HG03139 (cell line): ENCODE measurements around the gene FAM227A.

ENCODE experiments used
- ATAC-seq: cut with Tn5 transposase; IDR thresholded peaks from one replicate; pipeline ENCODE4 v1.9.1; 2021; ENCODE audit not compliant: unreplicated experiment

Gene FAM227A

DNA sequence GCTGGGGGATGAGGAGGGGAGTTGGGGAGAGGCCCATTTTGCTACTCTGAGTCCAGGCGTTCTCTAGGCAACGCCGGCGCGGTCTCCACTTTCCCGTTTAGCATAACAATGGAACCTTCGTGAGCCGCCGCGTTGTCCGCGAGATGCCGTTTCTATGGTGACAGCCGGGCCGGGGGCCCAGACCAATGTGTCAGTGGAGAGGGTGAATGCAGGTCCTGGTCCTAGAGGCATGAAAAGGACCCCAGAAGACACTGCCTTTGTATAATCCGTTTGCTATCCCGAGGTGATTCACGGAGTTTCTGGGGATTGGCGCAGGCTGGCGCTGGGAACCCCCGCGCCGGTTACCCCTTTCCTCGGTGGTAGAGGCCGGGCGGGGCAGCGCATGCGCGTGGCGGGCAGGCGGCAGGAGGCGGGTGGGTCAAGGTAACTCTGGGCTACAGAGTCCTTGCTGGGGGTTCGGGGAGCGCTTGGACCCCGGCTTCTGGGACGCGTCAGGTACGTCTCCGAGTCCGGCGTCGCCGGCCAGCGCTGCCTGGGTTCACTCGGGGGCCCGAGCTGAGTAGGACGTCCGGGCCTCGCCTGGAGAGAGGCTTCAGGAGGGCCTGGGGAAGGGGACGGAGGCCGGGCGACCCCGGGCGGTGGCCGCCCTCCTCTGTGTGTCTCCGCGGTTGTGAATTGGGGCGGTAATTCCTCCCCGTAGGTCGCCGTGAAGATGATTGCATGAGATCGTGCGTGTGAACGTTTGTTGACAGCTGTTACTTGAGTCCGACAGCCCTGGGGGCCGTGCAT, at the start of gene FAM227A, which contains the start of gene CBY1:
Gene FAM227A, minus strand, starts transcription at position 137 of the 789 bp plus-strand sequence. CDS start 6,224 bp downstream, outside the sequence.
Gene CBY1, plus strand, starts transcription at position 383 of the 789 bp plus-strand sequence. CDS start 11,417 bp downstream, outside the sequence.
- ATAC-seq = peak; percentile 69

DNA sequence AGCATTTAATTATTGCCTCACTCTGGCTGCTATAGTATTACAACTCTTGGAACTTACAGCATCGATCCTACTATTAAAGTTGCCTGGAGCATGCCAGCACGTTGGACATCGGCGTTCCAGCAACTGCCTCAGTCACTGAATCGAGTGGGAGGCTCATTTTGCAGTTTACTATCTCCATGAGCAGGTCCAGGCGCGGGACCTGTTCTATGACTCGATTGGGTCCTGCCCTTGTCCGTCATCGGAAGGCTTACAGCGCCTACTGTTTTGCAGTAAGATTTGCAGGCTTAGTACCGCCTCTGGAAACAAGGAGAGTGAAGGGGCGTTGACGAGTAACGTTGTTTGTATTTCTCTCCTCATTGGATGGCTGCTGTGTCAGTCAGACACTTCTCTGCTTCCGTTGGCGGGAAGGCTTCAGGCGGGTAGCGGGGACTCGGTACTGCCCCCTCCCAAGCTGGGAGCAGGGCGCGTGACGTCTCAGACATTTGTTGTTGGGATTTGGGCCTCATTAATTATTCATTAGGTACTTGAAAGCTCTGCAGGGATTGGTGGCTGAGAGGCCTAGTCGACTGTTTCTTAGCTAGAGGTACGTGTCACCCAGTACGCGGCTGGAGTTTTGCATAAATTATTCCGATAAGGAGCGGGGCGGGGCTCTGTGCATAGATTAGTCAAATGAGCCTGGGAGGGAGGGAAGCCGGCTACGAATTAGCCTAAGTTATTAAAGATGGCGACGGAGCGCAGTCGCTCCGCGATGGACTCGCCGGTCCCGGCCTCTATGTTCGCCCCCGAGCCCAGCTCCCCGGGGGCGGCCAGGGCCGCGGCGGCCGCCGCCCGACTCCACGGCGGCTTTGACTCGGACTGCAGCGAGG, 49.3 kb upstream of the FAM227A start, which contains the start of gene GTPBP1:
Gene GTPBP1, plus strand, starts transcription at position 710 of the 866 bp plus-strand sequence. Its CDS starts 12 bp downstream, at position 722.
- ATAC-seq = peak; percentile 61

DNA sequence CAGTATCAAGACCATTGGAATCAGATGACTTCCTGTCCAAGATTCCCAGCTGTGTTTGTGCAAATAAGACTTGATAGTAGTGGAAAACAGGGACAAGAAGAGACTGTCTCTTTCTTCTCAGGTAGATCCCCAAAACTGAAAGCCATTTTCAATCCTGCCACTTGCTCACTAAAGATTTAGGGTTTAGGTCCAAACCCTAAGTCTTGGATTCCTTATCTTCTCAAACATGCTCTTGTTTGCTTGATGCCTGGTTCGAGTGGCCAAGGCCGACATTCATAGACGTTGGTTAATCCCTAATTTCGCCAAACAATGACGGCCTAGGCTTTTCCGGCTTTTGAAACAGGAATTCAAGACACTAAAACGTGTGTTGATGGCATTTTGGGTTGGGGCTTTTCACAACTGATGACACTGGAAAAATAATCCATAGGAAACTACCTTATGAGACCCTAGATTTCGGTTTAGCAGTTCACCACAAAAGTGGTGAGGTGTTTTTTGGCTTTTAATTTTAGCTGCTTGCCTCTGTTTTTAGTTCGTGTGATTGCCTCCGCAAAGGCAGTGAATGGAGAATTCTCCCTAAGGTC, 48.6 kb upstream of the FAM227A start:
- ATAC-seq = no peak

DNA sequence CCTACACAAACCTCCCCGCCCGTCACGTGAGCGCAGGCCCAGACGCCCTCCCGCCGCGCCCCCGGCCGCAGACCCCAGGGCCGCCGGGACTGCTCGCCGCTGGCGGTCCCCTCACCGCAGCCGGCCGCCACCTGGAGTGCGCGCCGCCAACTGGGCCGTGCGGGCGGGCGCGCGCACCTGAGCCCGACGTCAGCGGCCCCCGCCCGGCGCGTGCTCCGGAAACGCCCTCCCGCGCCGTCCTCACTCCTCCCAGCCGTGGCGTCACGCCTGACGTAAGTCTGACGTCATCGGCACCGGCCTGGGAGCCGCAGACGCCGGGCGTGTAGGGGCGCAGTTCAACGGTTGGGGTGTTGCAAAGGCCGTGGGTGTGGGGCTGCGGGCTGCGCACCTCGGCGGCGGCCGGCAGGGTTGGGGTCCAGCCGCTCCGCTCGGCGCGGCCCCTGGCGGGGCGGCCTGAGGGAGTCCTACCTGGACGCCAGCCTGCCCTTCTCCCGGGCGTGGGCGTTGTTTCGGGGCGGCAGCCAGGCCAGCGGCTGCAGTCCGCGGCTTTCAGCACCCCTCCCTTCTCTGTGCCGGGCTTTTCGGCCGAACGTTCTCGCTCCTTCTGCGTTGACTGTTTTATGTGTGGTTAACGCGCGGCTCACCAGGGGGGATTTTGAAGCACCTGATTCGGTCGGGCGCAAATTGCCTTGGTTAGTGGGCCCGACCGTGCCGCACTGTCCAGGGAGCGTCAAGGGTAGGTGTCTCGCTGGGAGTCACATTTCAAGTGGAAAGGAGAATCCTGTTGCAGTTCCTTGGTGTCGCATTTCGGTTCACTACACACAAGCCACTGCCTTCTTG, 44.8 kb upstream of the FAM227A start, which contains the start of gene JOSD1:
Gene JOSD1, minus strand, starts transcription at position 155 of the 840 bp plus-strand sequence. CDS start 956 bp downstream, outside the sequence.
- ATAC-seq = peak; percentile 30

DNA sequence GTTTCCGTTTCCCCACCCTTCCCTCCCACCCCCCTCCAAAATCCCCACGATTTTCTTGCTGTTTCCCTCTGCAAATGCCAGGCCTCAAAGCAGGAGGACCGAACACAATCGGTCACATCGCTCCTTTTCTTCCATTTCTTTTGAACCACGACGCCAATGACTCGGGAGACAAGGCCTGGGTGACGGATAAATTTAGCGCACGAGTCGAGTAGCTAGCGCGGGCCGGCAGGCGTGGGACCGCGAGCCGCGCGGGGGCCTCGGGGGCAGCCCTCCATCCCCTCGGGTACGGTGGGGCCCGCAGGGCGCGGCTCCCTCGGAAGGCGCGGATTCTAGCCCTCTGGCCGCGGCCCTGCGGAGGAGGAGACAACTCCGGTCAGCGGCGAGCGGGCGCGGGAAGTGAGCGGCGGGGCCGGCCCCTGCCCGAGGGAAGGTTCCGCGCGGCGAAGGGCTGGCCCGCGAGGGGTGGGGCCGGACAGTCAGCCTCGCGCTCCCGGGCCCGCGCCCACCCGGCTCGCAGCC, 44.1 kb upstream of the FAM227A start:
- no peak for ATAC-seq

DNA sequence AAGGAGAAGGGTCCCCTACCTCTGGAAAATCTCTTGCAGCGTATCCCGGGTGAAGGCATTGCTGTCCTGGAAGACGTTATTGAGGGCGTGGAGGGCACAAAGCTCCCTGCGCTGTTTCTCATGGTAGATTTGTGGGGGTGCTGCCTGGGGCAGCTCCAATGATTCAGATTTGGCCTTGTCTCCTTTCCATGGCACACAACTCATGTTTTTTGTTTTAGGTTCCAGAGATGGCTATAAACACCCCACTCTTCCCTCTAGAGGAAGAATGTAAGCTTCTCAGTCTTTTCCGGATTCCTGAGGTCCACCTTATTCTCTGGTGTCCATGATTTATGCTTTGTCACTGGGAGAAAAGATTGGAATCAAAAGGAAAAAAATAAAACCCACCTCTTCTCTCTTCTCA, 43.6 kb upstream of the FAM227A start:
- ATAC-seq = no peak

DNA sequence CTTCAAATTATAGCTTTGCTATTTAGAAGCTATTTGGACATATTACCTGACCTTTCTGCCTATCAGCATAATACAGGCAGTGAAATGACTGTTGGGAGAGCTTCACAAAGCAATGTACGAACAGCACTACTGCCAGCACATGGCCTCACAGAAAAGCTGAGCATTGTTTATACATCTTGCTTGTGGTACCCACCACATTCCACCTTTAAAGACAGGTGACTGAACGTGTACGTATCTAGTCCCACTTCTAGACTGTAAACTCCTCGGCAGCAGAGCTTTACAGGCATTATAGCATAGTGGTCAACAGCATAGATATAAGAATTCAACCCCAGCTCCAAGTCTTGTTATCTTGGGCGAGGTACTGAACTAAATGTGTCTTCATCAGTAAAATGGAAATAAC, 43.0 kb upstream of the FAM227A start:
- ATAC-seq = no peak

DNA sequence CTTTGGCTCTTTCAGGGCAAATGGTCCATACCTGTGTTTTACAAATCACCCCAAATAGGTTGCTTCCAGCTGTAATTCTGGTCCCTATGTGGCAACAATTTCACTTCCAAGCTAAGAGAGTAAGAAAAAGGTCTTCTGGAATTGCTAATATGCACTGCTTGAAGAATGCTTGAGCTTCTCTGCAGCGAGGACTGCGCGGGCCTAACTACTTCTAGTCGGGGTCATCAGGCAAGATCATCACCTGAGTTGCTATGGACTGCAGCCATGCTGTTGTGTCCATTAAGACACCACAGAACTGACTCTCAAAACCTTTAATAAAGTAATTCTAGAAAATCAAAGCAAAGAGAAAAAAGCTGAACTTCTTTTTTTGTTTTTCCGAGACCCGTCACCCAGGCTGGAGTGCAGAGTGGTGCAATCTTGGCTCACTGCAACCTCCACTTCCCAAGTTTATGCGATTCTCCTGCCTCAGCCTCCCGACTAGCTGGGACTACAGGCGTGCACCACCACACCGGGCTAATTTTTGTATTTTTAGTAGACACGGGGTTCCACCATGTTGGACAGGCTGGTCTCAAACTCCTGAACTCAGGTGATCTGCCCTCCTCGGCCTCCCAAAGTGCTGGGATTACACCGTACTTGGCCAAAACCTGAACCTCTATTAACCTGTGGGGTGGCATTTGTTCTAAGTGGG, 42.4 kb upstream of the FAM227A start:
- no peak for ATAC-seq

DNA sequence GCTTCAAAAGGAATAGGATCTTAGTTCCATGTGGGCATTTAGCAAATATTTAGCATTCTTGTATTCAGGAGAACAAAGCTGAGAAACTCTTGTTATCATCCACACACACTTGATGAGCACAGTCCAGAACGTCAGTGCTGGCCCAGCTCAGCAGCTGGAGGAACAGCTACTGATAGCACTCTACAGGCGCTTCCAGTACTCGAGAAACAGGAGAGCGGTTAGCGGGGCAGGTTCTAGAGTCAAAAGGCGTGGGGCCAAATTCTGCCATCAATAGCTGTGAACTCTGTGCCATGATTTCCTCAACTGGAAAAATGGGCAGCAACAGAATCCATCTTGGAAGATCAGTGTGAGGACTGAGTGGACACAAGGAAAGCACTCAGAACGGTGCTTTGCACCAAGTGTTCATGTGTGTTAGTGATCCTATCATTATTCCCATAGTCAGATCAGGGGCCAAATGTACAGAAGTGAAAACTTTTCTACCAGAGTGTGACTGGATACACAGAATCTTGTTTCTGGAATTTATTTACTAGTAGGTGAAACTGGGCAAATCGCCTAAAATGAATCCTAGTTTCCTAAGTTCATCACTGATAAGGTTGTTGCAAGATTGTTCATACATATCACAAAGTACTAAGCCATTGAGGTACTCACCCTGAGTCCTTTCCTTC, 41.4 kb upstream of the FAM227A start:
- ATAC-seq = no peak

DNA sequence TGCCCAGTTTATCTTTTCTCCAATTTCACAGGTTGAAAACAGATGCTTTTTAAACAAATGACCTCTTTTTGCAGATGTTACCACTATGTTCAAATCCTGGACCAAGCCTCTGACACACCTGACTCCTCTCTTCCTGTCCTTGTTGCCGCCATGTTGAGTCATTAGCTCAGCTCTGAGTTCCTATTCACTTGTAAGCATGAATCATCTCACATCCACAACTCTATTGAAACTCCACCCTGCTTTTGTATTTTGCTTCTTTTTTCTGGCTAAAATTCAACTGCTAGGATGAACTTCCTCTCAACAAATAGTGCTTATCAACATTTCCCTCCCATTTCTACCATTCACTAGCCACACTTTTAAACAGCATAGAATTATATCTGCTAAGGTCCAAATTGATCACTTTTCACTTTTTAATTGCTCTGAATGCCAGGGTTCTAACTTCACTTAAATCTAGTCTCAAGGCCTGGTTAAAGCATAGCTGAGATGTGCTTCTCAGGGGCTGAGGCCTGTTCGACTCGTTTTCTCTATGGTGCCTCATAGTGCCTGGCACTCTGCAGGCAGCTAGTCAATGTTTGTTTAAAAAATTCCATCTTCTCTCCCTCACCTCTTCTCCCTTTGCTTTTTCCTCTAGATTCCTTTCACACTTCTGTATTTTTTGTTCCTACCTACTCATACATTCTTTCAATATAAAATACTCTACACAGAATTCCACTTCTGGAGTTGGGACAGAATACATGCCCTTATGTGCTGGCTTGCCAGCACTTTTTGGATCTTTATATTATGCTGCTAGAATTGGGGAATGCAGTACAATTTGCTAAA, 40.6 kb upstream of the FAM227A start:
- no peak for ATAC-seq

DNA sequence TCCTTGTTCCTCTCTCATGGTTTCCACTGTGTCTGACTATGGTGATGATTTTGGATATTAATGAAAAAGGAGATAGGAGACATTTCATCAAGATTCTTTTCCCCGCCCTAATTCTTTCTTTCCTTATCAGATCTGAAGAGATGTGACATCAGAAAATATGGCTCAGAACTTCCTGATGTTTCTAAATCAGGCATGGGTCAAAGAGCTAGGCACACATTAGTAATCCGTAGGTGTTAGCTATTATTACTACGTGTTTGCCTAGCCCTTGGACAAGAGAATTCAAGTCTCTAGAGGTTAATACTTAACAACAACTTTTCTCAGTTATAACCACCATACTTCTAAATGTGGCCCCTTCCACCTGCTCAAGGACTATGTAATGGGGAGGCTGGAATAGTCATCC, 38.7 kb upstream of the FAM227A start:
- ATAC-seq = no peak

DNA sequence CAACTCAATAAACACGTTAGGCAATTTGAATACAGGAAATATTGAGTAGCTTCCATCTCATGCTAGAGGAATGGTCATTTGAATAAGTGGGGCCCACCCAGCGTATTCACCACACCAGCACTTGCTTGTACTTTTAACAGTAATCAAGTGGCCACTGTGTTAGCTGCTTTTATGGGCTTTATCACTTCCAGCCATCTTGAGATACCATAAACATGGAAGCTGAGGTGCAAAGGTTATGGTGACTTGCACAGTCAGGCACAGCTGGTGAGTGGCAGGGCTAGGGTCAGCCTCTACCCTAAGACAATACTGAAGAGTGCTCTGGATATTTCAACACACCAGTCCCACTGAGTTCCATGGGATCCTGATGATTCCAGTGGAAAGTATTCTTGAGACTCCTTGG, 37.9 kb upstream of the FAM227A start:
- ATAC-seq = no peak

DNA sequence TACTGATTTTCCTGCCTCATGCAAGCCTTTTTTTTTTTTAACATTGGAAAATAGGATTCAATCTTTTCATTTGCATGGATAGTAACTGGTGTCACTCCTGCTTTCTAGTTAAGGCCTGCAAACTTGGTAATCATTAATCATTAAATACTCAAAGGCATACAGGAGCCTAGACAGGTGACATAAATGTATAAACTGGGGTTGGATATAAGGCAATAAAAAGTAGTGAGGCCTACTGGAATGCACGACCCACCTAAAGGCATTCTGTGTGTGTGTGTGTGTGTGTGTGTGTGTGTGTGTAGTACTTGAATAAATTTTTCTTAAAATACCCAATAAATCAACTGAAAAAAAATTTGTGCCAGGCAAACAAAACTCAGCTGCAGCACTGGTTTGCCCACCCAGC, 33.5 kb upstream of the FAM227A start:
- ATAC-seq = no peak

DNA sequence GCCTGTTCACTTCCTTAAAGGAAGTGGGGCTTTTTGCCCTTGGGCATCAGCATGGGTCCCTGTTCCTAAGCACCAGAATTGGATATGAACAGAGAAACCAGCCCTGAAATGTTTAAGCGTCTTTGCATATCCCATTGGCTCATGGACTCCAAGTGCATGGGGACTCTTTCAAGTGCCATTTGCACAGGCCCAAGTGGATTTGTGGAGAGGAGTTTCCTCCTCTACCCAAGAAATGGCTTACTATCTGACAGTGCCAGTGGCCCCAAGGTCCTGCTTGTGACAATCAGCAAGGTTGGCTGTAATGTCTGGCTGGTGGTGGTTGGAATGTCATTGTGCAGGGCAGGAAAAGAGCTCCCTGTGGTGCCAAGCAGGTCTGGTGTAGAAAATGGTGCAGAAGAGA, 29.6 kb upstream of the FAM227A start:
- no peak for ATAC-seq

DNA sequence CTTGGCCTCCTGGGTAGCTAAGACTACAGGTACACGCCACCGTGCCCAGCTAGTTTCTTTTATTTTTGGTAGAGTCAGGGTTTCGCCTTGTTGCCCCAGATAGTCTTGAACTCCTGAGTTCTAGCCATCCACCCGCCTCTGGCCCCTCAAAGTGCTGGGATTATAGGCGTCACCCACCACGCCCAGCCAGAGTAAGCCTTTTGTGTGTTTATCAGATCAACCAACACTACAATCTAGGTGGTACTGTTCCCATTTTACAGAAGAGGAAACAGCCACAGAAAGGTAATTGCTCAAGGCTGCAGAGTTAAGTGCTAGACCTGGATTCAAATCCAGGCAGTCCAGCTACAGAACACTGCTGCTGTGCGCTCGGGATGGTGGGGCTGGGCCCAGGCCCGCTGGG, 28.7 kb upstream of the FAM227A start:
- ATAC-seq = no peak

DNA sequence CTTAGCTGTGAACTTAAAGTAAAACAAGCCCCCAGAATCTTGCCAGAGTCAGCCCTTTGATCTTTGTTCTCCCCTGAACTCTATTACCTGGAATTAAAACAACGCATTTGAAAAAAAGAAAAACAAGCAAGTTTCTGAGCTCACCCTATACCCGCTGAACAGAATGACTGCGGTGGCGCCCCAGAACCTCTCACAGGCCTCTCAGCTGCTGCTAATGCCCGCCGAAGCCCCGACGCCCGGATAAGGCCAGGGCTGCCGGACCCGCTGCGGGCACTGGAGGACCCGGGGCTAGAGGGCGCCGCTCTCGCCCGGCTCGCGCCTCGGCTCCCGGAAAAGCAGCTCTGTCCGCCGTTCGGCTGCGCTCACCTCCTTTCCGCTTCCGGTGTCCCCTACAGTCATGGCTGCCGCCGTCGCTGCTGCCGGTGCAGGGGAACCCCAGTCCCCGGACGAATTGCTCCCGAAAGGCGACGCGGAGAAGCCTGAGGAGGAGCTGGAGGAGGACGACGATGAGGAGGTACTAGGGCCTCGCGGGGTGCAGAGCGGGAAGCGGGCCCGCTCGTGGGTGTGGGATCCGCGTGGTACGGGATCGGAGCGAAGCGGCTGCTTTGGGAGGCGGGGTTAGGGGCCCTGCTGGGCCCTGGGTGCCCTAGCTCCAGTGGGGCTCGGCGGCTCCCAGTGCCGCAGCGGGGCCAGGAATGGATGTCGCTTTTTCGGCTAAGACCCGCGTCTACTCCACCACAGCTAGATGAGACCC, 25.6 kb upstream of the FAM227A start, which contains the start of gene TOMM22:
Gene TOMM22, plus strand, starts transcription at position 376 of the 754 bp plus-strand sequence. Its CDS starts 22 bp downstream, at position 398.
- peak; percentile 90 for ATAC-seq

DNA sequence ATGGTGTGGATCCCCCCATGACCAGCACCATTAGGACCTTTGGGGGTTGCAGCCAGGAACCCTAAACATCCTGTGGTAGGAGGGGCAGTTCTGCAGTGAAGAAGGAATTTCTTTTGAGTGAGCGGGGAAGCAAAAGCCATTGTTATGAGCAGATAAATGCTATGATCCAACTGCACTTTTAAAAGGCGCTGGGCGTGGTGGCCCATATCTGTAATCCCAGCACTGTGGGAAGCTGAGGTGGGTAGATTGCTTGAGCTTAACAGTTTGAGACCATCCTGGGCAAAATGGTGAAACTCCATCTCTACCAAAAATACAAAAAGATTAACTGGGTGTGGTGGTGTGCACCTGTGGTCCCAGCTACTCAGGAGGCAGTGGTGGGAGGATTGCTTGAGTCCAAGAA, 19.6 kb upstream of the FAM227A start:
- no peak for ATAC-seq
